Stimulated activated CD4-positive, alpha-beta T cell treated with anti-CD3 and anti-CD28 coated beads, Interleukin-1b, Interleukin-23, amount 100 ng/mL, for 4 hours (primary cell): ENCODE data around the gene CLEC16A.

ENCODE experiments used
- DNase-seq, 2 donors: peaks; one replicate each; pipeline ENCODE4 v3.0.0-alpha.2; 2020; ENCODE audit warnings: low read depth in 2 of 2

The CLEC16A gene

DNA sequence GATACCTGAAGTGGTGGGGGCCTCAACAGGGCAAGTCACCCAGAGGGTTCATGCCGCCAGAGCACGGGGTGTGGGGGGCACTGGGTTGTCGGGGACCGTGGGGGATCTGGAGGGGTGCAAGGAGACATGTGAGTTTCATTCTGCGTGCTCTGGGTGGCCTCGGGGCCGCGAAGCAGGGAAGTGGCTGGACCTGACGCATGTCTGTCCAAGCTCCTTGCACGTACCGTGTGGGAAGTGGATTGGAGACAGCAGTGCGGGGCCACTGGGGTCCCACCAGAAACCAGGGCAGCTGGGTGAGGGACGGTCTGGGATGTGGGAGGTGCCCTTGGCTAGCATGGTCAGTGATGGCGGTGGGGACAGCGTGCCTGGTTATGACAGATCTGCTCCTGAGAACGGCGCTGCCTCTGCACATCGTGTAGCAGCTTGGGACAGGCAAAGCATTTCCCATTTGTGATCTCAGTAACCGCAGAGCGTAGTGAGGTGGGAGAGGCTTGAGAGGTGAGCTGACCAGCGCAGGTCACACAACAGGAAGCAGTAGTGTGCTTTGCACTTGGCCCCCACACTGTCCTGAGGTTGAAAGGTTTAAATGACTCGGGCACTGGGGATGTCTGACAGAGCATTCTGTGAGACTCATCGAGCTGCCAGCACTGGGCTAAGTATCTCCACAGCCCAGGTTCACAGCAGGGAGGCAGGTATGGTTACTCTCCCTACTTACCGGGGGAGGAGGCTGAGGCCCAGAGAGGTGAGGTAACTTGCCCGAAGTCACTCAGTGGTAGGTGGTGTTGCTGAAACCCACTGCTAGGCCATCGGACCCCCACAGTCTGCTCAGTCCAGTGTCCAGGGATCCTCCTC, 197.3 kb downstream of the CLEC16A start:
- no peak for DNase-seq

DNA sequence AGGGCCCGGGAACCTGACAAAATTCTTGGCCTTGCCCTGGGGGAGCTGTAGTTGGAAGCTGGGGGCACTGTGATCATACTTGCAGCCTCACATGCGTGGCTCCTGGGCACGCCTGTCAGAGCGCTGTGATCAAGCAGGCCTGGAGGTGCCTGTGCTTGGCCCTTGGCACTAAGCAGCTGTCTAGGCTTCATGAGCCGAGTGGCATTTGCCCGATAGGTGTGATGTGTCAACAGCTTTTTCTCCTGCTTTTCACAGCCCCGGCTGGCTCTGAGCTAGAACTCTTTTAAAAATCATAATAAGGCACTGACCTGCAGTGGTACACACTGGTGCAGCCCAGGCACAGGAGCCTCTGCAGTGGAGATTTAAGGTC, 197.9 kb downstream of the CLEC16A start:
- DNase-seq = no peak

DNA sequence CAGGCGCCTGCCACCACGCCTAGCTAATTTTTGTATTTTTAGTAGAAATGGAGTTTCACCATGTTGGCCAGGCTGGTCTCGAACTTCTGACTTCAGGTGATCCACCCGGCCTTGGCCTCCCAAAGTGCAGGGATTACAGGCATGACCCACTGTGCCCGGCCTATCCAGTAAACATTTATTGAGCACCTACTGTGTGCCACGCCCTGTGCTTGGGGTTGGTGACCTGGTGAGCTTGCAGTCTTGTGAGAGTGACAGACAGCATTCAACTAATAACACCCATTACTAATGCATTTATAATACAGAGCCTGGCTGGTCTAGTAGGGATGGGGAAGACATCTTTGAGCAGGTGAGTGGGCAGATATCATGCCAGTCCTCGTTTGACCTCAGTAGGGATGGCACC, 198.6 kb downstream of the CLEC16A start:
- DNase-seq = no peak

DNA sequence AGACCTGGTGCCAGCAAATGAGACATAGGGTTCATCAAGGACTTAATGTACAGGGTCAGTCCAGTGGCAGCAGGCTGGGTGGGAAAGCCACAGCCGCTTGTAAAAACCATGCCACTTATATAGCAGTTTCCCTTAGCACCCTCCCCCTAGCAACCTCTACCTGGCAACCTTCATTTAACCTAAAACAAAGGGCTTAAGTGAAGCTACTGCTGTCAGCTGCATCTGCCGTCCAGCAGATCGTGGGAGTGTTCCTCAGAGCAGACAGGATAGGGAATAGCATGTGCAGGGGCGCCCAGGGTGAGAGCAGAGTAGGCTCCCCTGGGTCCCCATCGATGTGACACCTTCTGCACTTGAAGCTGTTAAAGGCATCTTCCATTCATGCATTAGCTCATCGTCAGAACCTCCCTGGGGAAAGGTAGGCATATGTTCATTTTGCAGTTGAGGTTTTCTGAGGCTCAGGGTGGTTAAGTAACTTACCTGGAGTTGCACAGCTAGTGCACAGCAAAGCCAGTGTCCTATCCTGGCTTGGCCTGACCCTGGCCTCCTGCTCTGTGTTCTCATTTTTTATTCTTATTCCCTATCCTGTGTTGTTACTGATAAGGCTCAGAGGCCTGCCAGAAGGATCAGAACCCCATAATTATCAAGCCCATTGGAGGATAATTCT, 199.1 kb downstream of the CLEC16A start:
- no peak for DNase-seq

DNA sequence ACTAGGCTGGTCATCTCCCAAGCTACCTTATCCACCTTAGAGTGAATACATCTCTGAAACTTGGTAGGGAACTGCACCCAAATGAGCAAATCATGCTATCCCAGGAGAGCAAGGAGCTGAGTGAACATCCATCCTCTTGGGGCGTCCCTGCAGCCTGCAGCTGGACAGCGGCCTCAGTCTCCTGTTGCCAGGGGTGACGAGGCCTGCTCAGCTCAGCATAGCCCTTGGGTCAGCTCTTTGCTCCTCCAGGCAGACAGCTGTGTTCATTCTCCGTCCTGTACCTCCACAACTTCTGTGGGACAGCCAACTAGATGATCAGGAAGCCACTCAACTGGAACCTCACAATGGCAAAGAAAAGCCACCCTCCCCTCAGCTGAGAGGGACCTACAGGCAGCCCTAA, 199.8 kb downstream of the CLEC16A start:
- DNase-seq = no peak

DNA sequence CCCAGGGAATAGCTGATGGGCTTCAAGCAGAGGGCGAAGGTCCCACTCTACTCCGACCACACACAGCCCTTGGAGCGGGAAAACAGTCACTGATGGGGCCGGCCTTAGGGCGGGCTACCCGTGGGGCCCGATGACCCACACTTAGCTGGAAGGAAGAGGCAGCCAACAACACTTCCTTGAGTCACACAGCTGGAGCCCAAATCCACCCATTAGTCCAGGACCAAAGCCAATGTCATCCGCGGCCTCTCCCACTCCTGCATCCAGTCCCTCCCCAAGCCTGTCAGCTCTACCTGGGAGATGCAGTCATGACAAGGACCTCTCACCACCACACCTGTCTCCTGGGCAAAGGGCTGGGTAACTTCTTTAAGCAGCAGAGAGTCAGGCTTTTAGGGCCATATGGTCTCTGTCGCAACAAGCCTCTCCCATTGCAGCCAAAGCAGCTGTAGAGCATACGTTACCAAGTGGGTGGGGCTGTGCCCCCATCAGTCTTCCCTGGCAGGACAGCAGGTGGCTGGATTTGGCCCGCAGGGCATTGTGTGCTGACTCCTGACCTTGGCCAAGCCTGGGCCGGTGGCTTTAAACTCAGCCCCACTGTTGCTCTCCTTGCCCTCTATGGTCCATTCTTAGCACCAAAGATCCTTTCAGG, 200.9 kb downstream of the CLEC16A start:
- no peak for DNase-seq

DNA sequence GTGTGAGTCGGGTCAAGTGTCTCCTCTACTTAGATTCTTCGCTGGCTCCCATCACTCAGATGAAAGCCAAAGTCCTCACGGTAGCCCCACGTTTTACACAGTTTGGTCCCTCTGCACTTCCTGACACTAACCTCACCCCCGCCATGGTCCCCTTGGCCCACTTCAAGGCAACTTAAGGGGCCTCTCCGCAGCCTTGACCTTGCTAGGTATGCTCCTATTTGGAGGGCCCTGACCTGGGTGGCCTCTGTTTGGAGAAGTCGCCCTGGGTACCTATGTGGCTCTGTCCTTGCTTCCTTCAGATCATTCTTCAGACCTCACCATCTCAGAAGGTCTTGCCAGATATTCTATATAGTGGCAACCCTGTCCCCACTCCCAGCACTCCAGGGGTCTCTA, 201.5 kb downstream of the CLEC16A start:
- DNase-seq = no peak

DNA sequence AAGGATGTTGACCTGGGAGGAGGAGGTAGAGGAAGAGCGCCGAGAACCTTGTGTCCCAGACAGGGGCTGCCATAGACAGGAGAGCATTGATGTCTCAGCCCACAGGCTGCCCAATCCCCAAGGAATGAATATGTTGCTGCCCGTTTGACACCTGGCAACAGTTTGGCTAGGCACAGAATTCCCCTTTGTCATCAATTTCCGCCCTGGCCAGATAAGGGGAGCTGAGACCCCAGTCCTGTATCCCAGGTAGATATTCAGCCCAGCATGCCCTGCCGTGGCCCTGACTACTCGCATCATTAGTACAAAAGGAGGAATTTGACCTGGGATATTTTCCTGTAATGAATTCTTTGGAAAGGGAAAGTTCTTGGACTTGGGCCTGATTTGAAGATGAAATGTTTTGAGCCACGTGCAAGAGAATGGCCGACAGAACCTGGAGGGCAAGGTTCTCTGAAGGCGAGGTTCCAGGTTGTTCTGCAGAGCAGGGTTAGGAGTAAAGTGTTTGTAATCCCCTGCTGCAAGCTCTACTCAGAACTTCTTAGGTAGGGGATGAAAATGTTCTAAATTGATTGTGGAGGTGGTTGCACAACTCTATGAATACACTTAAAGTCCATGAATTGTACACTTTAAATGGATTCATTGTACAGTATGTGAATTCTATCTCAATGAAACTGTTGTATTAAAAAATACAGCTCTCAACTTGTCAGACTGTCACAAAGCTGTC, 202.8 kb downstream of the CLEC16A start:
- no peak for DNase-seq

DNA sequence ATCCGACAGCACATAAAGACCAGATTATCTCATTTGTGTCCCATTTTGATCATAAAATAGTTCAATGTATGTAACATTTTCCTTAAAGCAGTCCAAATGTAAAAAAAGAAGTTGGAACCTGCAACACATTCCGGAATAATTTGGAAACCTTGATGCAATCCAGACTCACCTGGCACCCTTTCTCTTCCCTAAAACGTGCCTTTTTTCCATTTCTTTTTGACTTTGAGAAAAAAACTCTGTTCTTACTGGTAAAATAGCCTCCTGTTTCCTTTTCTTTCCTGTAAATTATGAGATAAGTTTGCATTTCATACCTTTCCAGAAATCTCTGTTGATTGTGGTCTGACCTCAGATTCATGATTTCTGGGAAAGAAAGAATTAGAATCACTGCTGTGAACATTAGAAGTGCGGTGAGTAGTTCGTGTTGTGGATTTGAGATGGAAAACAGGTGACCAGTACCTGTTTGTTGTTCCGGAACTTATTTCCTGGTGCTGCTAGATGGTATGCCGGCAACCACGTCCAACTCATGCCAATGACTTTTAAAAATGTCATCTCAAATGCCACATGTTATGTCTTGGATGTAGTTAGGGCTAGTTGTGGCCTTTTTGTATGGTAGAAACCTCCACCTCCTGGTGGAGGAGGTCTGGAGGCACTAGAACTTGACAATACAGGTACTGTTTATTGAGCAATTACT, 203.5 kb downstream of the CLEC16A start:
- DNase-seq = no peak

DNA sequence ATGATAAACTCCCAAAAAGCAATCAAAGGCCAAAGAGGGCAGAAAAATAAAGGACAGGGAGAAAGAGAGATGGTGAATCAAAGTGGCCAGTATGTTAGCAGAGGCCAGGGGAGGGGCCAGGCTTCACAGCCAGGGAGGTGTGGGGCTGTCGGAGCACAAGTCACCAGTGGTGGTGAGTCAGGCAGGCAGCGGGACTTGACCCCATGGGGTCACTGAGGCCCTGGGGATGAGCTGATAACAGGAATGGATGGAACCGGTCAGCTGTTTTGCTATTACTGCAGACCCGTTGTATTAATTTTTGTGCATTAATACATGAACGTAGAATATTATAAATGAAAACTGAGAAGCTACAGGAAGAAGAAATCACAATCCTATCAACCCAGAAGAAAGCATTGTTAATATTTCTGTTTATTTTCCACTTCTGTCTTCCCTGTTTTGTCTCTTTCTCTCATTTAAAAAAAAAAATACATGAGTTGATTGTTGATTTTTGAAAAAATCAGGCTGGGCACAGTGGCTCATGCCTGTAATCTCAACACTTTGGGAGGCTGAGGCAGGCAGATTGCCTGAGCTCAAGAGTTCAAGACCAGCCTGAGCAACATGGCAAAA, 204.8 kb downstream of the CLEC16A start:
- no peak for DNase-seq

DNA sequence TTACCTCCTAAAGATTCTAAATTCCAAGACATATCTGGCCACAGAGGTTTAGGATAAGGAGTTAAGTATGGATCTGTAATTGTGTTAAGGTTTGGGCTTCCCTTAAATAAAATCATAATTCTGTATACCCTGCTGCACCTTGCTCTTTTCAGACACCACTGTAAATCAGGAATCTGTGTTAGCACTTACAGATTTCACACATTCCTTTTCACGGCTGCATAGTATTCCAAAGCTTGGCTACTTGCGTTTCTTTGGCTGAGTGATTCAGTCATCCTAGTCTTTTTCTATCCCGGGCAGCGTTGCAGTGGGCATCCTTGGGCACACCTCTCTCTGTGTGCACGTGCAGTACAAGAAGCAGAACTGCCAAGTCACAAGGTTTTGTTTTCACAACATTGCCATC, 205.8 kb downstream of the CLEC16A start:
- DNase-seq = no peak

DNA sequence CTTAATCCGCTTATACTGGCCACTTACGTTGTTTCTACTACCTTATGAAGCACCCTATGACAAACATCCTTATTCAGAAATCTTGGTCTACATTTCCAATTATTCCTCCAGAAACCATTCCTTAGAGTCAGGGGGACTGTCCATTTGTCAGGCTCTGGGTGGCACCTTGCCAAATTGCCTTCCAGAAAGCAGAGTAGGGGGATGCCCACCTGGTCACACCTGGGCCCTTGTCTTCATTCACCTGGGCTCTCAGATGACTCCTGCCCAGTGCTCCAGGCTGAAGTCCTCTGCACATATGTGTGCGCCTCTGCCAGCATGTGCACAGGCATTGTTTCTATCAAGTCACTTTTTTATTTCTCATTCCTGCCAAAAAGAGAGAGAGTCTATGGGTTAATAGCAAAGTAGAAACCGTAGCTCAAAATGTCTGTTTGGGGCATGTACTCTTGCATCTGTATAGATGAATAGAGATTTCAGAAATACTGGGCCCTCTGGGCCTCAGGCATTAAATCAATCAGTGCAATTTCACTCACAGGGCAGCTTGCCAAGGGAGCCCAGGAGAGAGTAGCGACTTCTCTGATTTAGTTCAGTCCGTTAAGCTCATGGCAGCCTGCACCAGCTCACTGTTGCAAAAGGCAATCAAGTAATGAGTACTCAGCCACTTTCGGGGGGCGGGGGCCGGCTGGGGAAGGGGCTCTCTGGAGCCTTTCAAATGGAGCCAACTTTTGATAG, 207.0 kb downstream of the CLEC16A start:
- DNase-seq = no peak

DNA sequence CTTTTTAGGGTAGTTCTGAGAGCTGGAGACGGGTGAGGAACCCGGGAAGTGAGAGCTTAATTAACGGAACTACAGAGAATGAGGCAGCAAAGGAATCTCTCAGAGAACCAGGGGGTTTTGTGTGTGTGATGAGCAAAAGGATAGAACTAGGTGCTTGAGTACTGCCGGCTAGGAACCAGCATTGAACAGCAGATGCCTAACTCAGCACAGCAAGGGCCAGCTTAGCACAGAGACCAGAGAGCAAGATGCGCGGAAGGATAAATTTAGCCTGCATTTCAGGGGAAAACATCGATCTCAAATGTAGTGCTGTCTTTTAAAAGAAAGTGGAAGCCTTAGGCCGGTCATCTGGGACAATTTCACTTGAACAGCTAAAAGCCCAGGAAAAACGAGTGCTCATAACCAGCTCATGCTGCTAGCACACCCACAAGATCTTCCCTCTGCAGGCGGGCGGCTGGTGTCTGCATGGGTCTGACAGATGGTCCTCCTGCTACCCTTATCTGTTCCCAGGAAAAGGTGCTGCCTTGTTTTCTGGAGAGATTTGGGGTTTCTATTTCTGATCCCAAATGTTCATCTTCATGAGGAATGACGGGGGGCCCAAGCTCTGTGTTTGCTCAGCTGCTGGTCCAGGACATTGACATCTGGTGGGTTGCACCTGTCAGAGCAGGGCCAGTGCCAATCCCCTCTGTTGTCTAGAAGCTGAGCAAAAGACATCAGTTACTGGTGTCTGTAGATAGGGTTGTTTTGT, 207.7 kb downstream of the CLEC16A start:
- DNase-seq = no peak

DNA sequence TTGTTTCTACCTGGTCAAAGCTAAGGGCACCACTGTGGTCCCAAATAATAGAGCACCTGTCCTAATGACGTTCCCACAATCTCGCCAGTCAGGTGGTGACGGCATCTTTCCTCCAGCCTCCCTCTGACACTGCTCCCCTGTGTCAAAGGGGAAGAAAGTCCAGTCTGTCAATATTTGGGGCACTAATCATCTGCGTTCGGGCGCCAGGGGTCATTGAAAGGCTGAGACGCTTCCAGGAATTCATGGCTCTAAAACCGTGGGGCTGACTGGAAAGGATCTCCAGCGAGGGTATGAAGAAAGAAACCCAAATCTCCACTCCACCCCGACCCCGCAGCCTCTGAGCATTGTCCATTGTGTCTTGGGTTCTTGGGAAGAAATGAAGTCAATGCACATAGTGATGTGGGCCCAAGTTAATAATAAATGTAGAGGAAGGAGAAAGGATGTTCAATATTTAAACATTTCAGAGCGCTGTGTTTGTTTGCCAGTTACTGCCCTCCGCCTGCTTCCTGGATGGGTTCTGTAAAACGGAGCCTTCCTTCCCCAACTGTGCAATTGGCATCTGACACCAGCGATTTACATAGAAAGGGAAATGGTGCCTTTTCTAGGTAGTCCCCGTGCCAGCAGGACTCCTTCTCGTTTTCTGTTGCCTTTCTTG, 208.4 kb downstream of the CLEC16A start:
- DNase-seq = no peak

DNA sequence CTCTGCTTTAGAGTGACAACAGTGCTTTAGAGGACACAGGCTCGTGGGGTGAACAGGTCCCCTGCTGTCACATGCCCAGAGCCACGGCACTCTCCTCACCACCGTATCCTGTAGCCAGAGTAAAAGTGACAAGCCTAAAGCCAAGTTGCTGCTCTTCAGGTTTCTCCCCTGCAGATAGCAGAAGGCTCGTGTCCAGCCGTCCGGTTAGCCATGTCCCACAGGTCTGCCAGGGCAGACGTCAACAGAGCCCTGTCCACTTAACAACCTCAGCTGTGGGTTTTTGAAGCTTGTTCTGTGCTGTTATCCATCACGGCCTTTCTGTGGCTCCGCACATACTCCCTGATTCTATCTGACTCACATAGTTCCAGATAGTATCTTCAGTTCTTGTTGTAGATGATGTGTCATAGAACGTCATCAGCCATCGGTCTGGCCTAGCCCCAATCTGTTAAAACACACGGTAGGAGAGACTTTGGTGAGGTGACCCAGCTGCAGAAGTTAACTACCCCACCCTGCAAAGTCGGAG, 211.0 kb downstream of the CLEC16A start:
- no peak for DNase-seq

DNA sequence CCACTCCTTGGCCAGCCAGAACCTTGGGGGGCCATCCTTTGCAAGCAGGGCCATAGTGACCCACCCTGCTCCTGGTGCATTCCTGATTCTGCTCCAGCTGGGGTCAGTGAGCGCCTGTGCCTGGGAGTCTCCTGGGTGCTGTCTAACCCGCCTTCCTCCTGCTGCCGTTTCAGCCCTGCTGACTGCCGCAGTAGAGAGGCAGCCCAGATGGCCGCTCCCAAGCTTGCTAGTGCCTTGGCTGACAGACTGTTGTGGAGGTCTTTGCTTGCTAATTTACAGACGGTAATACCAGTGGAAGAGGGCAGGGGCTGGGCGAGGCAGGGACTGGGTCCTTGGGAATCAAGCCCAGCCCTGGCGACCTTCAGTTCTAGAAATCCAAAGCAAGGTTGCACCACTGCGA, 212.0 kb downstream of the CLEC16A start:
- DNase-seq = no peak

DNA sequence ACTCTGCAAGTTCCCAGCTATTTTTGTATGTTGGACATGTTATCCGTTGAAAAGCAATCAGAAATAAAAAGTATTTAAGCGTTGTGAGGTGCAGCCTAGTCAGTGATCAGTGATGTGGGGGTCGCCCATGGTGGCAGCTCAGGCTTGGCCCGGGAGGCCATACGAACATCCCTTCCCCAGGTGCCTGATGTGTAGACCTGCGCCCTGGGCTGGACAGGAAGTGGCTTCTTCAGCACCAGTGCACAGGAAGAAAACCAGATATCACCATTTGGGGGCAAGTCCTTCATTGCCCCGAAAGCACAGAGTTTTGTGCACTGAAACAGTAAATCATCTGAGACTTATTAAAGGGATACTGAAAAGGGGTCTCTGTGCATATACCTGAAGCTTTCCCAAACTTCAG, 212.8 kb downstream of the CLEC16A start:
- no peak for DNase-seq

DNA sequence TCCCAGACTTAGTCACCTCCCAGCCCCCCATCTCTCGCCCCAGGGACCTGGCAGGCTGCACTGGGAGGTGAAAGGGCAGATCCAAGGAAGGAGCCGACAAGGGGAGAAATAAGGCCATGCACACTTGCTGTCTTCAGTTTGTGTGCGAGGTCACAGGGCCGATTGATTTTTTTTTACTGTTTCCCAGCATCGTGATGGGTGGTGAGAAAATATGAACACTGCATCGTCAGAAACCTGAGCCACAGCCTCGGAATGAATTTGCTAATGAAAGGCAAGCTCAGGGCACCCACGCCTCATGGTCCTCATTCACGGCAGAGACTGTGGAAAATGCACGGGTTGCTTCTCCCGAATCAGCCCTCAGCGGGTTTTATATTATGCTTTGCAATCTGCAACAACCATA, 213.7 kb downstream of the CLEC16A start:
- no peak for DNase-seq

DNA sequence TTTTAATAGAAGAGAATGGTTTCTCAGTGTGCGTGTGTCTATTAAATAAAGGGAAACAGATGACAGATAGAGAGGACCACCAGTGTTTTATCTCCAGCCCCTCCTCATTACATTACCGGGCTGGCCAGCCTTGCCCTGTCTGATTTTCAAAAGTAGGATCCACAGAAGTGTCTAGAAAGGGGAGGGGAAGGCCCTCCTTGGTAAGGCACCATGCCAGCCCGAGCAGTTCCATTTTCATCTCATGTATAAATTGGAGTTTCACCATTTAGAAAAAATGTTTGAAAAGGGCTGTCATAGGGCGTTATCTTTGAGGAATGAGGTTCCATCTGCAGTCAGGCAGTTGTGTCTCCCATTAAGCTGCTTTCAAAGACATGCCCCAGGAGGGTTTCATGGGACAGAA, 214.9 kb downstream of the CLEC16A start:
- DNase-seq = no peak
